HG02610 (cell line): Measurements from ENCODE around the gene MT1E.
"Not testable (repeated sequence)": the region's sequence is repeated elsewhere in the genome, so short reads cannot be mapped to it uniquely, and the experiment has no call there.

ENCODE experiments used
- ATAC-seq: cut with Tn5 transposase; IDR thresholded peaks from one replicate; pipeline ENCODE4 v1.9.1; 2021; ENCODE audit warnings: mild to moderate bottlenecking, moderate library complexity; ENCODE audit not compliant: unreplicated experiment

MT1E gene

DNA sequence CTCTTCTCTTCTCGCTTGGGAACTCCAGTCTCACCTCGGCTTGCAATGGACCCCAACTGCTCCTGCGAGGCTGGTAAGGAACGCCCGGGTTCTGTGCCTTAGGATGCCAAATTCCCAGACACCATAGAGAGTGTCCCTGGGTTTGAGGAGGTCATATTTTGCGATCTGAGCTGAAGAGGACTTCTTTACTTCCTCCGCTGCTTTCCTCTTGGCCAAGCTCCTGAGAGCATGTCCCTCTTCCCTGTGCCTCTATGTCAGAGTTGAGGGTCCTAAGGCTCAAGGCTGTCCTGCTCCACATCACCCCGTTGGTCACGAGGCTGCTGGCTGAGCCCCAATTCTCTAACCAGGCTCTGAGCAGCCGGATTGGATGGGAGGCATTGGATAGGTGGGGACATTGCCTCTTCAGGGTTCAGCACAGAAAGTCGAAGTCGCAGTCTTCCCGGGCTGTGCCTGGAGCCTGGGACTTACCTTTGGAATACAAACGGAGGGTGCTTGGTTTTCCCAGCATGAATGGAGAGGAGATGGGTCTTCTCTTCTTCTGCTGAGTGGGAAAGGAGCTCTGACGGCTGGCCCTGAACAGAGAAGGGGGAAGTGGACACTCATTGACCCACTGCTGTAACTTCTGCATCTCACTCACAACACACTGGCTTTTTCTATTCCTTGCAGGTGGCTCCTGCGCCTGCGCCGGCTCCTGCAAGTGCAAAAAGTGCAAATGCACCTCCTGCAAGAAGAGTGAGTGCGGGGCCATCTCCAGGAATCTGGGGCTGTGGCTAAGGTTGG, 44.4 kb downstream of the MT1E start:
- no peak for ATAC-seq

DNA sequence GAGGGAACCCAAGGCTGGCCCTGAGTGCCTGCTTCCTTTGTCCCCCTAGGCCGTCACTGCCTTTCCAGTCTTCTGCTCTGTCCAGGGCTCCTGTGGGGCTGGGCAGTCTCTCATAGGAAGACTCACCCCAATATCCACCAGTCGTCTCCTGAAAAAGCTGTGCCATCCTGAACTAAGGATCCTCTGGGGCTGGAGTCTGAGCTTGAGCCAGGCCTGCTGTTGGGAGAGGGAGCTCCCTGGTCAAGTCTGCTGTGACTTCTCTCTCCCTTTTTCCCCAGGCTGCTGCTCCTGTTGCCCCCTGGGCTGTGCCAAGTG, 45.0 kb downstream of the MT1E start:
- ATAC-seq: no peak

DNA sequence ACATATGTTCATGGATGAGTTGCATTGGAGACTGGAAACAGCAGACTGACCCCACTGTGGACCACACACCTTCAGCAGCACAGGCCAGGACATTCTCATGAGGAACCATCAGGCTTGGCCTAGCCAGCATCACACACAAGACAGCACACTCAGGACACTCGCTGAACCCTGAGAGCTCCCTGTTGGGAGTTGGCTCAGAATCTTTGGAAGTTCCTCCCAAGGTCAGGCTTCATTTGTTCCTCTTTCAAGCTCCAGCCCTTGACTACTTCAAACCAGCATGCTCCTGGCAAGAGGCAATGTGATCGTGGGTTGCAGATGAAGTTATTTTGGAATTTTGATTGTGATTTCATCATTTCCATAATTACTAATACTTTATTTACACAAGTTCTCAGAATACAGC, 46.1 kb downstream of the MT1E start:
- ATAC-seq: not testable (repeated sequence)

GRCh38 chr16:56672171-56672570, 46.6 kb downstream of the MT1E start:
- not testable (repeated sequence) for ATAC-seq

DNA sequence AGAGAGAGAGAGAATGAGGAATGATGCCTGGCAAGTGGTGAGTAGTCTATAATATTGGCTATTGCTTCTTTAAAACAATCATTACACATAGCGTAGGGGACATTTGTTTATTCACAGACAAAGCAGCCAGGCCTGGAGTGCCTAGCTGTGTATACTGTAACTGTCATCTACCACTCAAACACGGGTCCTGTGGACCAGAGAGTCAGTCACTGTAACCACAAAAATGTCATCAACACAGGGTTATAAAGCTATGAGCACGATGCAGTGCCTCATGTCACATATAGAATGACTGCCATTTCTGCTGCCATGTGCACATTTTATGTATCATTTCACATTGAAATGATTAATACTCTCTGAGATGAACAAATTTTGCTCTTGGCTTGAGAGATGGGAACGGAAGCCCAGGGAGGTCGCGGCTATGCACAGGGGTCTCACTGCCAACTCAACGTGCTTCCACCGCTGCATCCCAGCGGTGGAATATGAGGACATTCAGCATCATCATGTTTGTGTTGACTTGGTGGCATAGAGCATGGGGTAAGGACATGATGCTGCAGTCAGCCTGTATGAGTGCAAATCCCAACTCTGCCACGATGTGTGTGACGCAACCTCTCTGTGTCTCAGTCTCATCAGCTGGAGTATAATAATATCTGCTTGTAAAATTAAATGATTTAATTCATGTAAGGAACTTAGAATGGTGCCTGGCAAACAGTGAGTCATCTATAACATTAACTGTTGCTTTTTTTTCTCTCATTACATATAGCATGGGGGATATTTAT, 47.4 kb downstream of the MT1E start:
- ATAC-seq: no peak

DNA sequence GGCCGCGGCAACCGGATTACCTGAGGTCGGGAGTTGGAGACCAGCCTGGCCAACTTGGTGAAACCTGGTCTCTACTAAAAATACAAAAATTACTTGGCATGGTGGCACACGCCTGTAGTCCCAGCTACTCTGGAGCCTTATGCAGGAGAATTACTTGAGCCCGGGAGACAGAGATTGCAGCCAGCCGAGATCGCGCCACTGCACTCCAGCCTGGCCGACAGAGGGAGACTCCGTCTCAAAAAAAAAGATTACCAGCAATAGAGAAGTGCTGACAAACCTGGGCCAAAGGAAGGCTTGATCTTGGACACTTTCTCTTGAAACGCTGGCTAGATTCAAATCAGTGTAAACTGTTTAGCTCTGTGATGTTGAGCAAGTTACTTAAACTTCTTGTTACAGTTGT, 48.3 kb downstream of the MT1E start:
- ATAC-seq: no peak

GRCh38 chr16:56674570-56674969, 49.0 kb downstream of the MT1E start:
- ATAC-seq: not testable (repeated sequence)

GRCh38 chr16:56675685-56676210, 50.2 kb downstream of the MT1E start:
- no peak for ATAC-seq
